Activated gamma-delta T cell treated with Interleukin-2 at 50 U/mL for 16 hours (primary cell): ENCODE measurements around the gene AUTS2.

Experiments used
- DNase-seq: peaks from one replicate; pipeline ENCODE4 v3.0.0-alpha.2; 2020

AUTS2 gene

DNA sequence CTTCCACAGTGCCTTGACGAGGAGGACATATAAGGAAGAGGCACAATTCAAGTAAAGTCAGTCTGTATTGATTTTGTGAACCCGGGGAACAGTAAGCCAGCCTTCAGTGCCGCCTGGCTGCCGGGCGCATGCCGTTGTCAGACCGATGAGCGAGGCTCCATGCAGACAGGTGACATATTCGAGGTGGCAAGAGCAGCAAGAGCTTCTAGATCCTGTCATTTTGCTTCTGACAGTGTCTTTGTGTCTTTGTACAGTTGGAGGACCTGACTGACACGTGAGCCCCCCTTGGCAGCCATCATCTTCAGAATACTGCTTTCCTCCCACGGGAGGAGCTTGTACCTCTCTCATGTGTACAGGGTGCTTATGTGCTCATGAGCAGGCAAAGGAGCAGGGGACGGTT lies 1146.2 kb downstream of the AUTS2 start:
- no peak for DNase-seq

DNA sequence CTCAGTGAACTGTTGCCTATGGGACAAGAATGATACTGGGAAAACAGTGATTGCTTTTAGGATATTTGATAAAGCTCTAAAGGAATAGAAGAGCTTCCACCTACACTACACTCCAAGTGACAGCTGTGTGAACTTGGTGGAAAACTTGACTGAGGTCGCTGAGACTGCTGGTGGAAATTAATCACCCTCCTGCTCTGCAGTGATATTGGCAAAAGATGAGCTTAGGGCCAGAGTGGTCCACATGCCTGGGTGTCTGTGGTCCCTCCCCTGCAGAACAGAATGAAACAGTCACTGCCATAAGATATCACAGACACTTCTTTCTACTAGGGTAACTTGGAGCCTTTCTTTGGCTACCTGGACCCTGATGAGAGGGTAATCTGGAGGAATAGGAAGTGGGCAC lies 1151.6 kb downstream of the AUTS2 start:
- no peak for DNase-seq

DNA sequence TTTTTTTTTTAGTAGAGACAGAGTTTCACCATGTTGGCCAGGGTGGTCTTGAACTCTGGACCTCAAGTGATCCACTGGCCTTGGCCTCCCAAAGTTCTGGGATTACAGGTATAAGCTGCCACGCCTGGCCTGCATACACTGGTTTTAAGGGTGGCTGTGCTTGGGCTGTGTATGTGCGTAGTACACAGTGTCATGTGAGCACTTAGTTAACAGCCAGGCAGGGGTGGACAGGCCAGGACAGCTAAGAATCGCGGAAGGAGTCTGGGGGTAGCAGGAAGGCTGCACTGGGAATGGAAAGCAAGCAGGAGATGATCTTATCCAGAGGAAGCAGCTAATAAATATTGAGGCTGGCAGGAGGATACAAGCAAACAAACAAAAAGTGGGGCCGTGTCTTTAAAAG lies 1153.6 kb downstream of the AUTS2 start:
- DNase-seq, result no peak

DNA sequence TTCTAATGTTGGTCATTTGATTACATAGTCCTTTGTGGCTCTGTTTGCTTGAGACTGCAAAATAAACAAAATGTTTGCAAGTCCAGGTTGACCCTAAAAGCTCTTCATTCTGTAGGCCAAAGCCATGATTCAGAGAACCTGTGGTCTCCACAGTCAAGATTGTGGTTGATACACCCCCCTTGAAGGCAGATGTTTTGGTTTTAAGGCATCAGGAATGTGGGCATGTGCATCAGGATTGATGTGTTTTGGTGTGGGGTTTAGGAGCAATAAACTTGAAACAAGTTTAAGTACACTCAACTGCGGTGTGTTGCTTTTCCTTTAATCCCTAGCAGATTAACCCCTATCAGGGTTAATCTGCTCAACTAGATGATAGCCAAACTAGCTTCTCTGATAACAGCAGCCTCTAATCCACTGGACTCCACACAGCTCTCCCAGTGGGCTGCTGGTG lies 1154.5 kb downstream of the AUTS2 start:
- DNase-seq, result no peak

DNA sequence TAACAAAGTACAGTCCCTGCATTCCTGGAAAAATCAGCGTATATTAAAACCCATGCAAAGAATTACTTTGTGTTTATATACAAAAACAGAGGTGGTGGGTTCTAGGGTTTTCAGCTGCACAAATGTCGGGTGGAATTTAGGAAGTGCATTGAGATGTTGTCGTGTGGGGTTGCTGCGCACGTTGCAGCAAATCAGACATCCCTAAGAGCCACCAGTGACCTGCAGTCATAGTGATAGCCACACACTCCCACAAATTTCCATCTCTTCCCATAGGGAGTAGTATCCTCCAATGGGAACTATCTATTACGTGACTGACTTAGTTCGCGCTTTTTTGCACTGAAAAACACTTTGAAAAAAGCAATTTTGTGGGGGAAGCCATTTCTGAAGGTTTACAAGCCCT lies 1158.5 kb downstream of the AUTS2 start:
- no peak for DNase-seq

DNA sequence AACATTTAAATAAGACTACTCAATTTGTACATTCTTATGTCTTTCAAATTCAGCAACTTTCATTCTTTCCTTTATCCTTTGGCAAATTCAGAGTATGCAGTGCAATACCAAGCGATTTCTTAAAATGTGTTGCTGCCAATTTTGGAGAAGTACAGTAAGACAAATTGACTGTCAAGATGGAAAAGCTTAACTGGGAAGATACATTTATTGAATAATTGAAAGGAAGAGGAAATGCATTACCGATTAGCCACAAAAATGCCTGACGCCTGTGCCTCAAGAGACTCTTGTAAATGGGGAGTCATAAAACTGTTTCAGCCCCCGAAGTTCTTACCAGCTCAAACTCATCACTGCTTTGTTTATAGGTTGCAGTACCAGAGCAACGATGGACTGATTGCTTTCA lies 1160.4 kb downstream of the AUTS2 start:
- DNase-seq, result no peak

DNA sequence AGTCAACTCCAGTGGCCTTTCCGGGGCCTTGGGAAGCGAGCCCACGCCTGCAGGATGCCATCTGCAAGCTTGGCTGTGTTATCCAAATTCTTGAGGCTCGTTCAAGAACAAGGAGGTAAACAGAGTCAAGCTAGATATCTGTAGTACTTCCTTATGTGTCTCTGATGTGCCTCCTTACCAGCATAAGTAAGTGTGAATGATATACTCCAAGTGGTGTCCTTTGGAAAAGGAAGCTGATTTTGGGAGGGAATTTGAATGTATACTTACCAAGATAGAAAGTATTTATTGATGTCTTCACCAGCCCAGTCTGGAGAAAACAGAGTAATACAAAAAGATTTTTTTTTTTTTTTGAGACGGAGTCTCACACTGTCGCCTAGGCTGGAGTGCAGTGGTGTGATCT lies 1161.4 kb downstream of the AUTS2 start:
- no peak for DNase-seq

DNA sequence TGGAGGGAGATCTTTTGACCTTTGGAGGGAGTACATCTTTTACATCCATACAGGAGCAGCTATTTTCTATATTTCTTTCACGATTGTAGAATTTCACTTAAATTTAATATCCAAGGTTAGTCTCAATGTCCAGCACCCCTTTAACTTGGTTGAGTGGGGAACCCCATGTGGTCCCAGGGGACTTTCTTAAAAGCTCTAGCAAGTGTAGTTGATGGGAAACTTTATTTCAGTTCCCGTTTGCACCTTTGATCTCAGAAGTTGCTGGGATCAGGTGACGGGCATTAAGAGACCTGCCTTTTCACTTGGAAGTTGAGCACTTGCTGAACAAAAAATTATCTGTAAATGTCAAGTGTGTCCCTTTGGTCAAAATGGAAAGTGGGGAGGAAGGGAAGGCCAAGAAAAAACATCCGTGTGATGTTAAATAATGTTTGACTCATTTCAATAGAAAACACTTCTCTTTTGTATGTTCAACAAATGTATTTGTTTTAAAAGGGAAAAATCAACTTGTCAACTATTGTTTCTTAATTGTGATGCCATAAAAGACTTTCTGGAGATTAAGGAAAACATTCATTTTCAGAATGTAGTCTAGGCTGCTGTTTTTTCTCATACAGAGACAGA lies 1163.5 kb downstream of the AUTS2 start:
- no peak for DNase-seq

DNA sequence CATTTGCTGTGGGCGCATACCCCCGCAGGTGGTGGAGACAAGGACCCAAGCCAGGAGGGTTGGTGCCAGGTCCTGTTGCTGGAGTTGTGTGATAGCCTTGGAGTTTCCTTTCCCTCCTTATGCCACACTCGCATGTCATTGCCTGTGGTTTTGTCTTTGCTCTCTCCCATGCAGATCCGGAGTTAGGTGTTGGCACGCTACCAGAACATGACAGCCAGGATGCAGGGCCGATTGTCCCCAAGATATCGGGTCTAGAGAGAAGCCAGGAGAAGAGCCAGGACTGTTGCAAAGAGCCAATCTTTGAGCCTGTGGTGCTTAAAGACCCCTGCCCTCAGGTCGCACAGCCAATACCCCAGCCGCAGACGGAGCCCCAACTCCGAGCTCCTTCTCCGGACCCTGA lies 1164.4 kb downstream of the AUTS2 start:
- DNase-seq, result no peak

DNA sequence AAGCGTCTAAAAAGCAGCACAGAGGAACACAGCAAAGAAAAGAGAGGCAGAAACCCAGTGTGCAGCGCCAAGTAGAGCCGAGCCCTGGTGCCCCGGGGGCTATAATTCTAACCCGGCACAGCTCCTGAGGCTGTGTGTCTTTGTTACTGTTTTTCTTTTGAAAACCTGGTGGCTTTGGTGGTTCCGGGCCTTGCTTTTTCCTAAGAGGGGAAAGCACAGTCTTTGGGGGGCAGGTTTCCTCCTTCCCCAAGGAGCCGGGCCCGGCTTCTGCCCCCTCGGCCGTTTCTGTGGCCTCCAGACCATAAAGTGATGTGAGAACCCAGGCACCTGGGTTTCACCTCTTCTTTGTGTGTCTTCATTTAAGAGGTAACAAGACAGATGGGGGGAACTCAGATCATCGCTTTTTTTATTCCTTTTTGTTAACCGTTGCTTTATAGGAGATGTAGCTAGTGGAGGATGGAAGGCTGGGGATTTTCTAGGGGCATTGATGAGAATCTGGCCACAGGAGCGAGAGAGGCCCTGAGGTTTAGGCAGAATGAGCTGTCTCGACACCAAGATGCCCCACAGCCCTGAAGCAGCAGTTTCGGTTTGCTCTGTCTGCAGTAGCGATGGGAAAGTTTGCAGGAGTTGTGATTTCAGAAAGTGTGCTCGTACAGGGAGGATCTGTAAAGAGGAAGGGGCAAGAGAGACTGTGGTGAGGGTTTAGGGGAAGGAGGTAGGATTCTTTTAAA lies 1165.9 kb downstream of the AUTS2 start:
- no peak for DNase-seq

DNA sequence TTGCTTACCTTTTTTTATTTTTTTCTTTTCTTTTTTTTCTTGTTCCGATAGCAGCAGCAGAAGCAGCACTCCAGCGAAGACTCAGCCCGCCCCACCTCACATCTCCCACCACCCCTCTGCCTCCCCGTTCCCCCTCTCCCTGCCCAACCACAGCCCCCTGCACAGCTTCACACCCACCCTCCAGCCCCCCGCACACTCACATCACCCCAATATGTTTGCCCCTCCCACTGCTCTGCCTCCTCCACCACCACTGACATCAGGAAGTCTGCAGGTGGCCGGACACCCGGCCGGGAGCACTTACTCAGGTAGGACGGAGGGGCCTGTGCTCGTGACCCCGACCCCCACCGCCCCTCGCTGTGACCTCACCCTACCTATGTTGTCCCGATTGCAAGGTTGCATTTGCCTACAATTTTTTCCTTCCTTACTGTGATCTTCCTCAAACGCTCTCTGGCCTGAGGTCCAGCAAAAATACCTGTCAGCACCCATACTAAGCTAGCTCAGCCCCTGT lies 1166.5 kb downstream of the AUTS2 start:
- no peak for DNase-seq

DNA sequence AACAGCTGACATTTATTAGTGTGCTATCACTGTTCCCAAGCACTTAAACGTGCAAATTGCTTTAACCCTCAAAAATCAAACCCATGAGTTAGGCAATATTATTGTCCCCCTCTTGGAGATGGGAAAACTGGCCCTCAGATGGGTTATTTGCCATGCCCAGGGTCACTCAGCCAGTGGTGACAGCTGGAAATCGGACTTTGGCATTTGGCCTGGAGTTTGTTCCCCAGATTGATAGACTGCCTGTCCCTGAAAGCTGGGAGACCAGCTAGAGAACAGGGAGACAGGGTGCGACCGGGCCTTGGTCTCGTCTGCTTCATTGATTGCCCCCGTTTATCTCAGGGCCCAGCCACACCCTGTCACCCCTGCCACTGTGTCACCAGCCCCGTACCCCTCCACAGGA lies 1167.4 kb downstream of the AUTS2 start:
- DNase-seq, result no peak

DNA sequence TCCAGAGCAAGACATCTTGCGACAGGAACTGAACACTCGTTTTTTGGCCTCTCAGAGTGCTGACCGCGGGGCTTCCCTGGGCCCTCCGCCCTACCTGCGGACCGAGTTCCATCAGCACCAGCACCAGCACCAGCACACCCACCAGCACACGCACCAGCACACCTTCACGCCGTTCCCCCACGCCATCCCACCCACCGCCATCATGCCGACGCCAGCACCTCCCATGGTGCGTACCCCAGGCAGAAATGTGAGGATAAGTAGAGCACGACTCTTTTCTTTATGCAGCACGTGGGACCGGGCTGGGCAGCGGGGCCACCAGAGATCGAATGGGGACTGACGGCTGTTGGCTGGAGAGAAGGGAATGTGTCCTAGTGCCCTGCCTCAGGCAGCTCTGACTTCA lies 1167.8 kb downstream of the AUTS2 start:
- DNase-seq, result no peak

DNA sequence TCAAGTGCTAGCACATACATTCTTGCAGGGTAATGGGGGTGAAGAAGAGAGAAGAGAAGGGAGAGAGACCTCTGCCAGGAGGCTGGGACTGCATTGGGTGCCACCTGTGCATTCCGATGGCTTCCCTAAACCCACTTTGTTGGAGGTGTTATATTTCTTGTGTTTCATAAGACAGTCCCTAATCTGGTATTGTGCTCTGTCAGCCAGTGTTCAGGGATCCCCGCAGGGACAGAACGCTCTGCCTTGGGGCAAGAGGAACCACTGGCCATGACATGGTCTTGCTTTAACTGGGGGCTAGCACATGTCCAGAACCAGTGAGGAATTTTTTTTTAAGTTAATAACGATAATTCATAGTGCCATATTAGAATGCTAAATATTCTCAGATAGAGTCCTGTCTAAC lies 1168.4 kb downstream of the AUTS2 start:
- no peak for DNase-seq

DNA sequence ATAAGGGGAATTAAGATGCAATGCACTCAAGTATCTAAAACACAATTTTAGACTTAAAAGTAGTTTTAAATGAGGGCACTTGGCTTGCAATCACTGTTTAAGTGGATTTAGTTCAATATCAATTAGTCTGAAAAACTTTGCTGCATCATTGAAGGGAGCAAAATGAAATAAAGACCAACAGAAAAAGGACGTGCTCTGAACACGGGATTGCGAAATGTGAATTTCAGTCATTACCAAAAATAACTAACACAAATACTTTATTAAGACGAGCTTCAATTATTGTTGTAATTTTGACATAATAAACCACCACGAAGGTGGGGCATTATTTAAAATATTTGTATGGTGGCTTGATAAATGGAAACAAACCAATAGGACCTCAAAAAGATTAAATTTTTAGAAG lies 1171.9 kb downstream of the AUTS2 start:
- DNase-seq, result no peak

DNA sequence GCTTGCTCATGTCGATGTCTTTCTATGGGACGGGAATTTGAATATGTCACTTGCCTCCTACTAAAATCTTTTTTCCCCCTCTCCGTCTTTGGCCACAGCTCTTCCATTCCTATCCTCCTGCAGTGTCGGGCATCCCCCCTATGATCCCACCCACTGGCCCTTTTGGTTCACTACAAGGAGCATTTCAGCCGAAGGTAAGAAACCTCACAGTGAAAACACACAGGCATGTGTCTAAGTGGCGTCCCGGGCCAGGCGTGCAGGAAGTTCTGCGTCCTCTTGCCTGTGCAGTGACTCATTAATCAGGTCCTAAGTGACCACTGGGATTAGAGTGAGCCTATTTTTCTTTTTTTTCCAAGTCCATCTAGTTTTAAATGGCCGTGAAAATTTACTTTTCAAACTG lies 1173.2 kb downstream of the AUTS2 start:
- DNase-seq, result no peak

DNA sequence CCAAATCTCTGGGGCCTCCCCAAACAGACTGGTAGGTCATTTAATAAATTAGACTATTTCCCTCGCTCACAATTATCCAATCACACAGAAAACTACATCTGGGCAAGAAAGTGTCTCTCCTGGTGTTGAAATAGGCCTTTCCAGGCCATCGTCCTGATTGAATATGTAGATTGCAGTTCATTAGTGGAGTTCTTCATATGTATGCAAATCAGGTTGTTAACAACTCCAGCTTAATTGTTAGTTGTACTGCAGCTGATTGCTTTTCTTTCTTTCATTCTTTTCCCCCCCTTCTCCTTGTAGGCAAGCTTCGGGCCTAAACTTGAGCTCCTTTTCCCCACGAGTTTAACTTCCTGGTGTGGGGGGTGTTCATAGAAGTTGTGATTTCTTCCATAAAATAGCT lies 1174.6 kb downstream of the AUTS2 start:
- DNase-seq, result no peak

DNA sequence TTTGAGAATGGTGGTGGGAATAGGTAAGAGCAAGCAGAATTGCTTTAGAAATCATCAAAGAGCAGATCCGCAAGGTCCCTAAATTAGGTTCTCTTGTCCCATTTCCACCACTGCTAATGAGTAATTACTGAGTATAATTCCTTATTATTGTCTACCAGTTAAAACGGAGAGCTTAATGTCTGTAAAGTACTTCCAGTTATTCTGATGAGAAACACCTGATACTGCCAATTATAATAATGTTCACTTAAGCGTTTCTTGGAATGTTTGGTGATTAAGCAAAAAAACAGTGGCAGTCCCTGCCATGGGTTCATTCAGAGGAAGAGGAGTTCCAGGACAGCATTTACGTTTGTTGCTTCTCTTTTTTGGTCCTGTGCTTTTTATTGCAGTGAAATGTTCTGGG lies 1175.1 kb downstream of the AUTS2 start:
- no peak for DNase-seq

DNA sequence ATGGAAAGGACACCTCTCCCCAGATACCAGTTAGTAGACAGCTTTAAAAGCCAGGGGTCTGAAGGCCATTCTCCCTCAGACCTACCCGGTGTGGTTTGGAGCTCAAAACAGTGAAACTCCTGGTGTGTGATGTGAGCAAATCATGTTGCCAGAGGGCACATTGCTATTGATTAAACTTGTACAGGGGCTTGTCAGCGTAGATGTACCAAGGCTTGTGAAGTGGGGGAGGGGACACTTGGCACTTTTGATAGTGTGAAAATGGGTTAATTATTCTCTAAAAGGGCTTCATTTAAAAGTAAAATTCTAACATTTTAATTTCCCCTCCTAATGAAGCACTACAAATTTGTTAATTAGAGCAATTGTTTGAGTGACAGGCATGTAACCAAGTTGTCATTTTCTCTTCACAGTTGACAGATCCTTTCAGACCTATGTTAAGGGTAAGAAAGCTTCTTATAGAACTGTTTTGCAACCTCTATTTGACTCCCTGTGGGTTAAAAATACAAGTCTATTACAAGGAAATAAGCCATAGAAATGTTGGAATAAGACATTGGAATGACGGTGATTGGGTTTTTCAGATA lies 1176.8 kb downstream of the AUTS2 start:
- DNase-seq, result no peak

DNA sequence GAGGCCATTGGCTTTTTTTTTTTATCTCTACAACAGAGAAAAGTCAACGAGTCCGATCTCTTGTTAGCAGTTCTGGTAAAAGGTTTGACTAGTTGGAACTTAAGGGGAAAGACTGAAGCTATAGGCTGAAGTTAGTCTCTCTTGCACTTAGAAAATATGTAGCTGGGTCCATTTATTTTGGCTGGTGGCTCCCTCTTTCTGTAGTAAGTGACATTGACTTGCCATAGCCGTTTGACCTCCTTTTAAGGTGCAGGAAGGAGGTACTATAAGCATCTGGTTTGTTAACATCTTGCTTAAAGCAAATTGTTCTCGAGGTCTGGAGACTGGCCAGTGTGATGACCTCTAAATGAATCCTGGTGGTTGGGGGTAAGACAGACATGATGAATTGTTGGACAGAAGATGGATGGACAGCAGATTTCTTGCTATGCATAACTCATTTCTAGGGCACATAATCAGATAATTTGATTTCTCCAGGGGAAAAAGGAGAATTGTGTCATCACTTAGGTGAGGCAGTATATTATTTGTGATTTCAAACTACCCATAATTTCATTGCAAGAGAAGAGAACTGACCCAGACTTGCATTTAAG lies 1177.4 kb downstream of the AUTS2 start:
- DNase-seq, result no peak

DNA sequence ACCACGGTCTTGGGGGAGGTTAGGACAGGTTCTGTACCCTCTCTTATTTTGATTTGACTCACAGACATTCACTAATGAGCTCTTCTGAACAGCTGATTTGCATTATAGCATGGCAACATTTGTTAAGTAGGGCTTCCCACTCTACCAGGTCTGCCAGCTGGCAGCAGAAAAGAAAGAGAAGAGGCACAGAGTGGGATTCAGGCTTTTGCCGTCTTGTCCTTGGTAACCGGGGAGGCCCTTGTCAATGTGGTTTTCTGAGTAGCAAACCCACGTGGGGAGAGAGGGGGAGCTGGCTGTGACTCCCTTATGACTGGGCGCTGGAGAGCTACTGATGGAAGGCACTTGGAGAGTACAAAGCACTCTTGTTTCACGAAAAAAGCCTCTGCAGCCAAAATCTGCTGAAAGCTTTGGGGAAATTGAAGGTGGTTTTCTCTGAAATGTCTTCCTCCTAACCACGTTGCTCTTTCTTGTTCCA lies 1178.4 kb downstream of the AUTS2 start:
- DNase-seq, result no peak

DNA sequence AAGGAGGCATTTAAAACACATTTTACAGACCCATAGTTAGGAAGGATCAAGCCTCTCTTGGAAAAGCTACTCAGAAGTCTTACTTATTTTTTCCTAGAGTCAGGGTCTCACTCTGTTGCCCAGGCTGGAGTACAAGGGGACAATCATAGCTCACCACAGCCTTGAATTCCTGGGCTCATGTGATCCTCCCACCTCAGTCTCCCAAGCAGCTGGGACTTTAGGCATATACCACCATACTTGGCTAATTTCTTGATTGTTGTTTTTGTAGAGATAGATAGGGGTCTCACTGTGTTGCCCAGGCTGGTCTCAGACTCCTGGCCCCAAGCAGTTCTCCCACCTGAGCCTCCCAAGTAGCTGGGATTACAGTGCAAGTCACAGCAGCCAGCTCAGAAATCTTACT lies 1179.0 kb downstream of the AUTS2 start:
- DNase-seq, result no peak

DNA sequence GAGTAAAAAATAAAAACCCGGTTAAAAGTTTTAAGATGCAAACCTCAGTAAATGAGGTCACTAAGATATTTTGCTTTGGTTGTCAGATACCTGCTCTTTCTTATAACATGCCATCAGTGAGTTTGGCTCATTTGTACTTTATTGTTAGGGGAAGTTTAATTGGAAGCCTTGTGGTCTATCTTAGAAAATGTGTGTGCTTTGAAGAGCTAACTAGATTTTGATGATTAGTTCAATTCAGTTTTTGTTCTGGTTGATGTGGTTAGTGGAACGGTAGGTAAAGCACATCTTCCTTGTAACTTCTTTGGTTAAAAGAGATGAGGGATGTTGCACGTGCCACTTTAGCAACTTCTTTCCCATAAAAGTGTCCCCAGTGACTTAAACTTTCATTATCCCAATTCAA lies 1180.3 kb downstream of the AUTS2 start:
- DNase-seq, result no peak

DNA sequence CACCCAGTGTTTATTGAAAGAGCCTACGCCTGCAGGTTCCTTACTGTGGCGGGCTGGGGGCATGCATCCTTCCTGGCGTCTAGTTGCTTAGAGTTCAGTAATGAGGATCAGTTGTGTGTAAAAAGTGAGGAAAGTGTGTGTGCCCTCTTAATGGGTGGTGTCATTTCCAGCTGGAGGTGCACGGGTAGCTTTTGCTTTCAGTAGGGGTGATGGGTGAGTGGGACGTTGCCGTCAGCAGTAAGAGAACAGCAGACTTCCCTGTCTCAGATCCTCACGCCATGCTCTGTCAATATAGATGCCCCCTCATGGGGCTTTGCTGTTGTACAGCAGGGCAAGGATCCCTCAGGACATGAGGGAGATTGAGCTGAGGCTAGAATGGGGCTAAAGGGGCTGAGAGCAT lies 1181.0 kb downstream of the AUTS2 start:
- no peak for DNase-seq
